ENCODE data around the gene IGSF21. TPM values are rescaled to one million over a fixed set of nuclear protein-coding genes. Genes with fewer than 3 reads are reported as not detected.

Gene IGSF21
- polyA plus RNA-seq (2013, experiment 1 of 2): 3.6 TPM
- 3.7 TPM for polyA plus RNA-seq (2013, experiment 2 of 2)

DNA sequence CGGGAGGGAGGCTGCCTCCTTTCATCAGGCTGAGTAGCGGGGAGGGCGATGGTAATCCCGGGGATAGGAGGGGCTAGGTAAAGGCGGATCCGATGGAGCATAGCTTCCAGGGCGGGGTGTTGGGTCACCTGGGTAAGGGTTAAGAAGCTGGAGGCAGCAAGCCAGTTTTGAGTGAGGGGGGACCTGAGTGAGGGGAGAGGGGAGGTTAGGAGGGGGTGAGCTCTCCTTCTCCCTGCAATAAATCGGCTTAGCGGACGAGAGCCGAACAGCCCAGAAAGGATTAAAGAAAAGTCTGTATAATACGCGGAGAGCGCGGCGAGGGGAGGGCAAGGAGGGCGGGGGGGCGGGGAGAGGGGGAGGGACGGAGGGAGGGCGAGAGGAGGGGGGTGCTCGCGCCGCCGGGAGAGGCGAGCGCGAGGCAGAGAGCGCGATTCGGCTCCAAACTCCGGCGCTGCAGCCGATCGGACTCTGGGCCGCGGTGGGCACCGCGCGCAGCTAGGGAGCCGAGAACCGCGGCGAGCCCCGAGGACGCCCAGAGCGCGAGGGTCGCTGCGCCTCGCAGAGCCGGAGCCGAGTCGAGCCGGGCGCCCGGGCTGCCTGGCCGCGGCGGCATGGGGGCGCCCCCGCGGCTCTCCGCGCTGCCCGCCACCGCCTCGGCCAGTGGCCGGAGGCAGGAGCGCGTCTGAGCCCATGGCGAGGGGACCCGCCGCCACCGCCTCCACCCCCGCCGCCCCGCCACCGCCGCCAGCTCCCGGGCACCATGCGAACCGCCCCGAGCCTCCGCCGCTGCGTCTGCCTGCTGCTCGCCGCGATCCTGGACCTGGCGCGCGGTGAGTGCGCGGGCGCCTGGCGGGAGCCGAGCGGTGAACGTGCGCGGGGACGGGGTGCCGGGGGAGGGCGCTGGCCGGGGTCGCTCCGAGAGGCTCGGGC is at the start of gene IGSF21:
IGSF21 (plus strand) TSS at position 430 of the 930 bp plus-strand sequence; CDS start at position 761, 331 bp downstream.
- H4K5ac ChIP-seq (ENCODE audit: low read length): no peak within 1 kb of the TSS
- peak within 1 kb of the TSS; percentile 75 for H3K56ac ChIP-seq (ENCODE audit: low read length)
- H2AK5ac ChIP-seq (ENCODE audit: low read length): peak within 1 kb of the TSS; percentile 48
- H3K4ac ChIP-seq (ENCODE audit: low read depth, low read length): no peak within 1 kb of the TSS
- no peak within 1 kb of the TSS for H3K18ac ChIP-seq (ENCODE audit: low read length)
- H3K4me2 ChIP-seq (ENCODE audit: low read length): peak within 1 kb of the TSS; percentile 63
- peak within 1 kb of the TSS; percentile 95 for H3K23ac ChIP-seq (ENCODE audit: low read length)
- H3K79me1 ChIP-seq (ENCODE audit: low read length): no peaks in the 10 kb centered on the region
- no CpG with 5 or more reads among the region's 108 CpGs for WGBS (ENCODE audit: extremely low coverage, insufficient coverage, low lambda C conversion rate)
- H3K9ac ChIP-seq (ENCODE audit: low read length): peak within 1 kb of the TSS; percentile 51
- peak within 1 kb of the TSS; percentile 16 for H3K4me3 ChIP-seq (ENCODE audit: low read length)
- no peak within 1 kb of the TSS for H2BK5ac ChIP-seq (ENCODE audit: low read length)
- no peak within 1 kb of the TSS for H4K8ac ChIP-seq (ENCODE audit: low read depth, low read length)
- no peak within 1 kb of the TSS for H2BK15ac ChIP-seq (replicated peaks; ENCODE audit: low read depth)
- H3K4me1 ChIP-seq (ENCODE audit: control insufficient read depth, low read depth, low read length): peaks cover 7% of the 10 kb centered on the region
- H3K27me3 ChIP-seq (ENCODE audit: insufficient read depth, low read length, poor library complexity): peaks cover 14% of the 10 kb centered on the region
- peak; percentile 74 for DNase-seq
- H3K27ac ChIP-seq (ENCODE audit: low read depth, low read length): no peak within 1 kb of the TSS
- H3K36me3 ChIP-seq (ENCODE audit: control insufficient read depth, insufficient read depth, low read length): no peaks in the 10 kb centered on the region
- no peaks in the 10 kb centered on the region for H3K79me2 ChIP-seq (ENCODE audit: control insufficient read depth, insufficient read depth, low read length)
- no peak within 1 kb of the TSS for H2BK120ac ChIP-seq (ENCODE audit: low read depth, low read length)

DNA sequence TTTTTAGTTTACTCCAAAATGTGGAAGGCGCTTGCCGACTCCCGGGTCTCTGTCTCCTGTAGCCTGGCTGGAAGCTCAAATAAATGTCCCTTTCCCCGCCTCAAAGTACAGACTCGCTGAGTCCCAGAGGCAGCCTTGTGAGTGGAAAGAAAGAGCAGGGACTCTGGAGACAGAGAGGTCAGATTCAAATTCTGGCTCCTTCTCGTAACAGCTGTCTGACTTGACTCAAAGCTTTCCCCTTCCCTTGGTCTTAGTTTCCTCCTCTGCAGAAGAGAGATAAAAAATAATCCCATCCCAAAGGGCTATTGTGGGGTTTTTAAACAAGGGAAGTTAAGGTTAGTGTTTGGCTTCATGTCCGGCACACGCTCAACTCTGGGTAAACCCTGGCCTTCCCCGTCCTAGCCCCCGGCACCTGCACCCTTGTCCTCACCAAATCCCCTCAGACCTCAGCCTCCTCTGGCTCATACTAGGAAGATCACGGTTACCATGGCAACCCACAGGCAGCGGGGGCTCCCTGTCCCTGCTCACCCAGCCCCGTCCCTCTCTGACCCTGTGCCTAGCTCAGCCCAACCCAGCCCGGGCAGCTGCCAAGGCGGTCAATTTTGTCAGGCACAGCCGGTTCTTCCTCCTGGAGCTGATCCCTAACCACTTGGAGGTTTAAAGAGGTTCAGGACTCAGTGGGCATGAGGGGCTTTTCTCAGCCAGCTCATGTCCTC is 49.2 kb upstream of the IGSF21 start:
- Histone ChIP-seq H3K56ac (ENCODE audit: low read length) (no peak overlapping the region), H3K79me1 (ENCODE audit: low read length) (no peaks in the 10 kb centered on the region), H3K4ac (ENCODE audit: low read depth, low read length) (no peak overlapping the region), H4K5ac (ENCODE audit: low read length) (no peak overlapping the region), H3K27me3 (ENCODE audit: insufficient read depth, low read length, poor library complexity) (no peaks in the 10 kb centered on the region), H3K4me2 (ENCODE audit: low read length) (no peak overlapping the region), H2BK15ac (replicated peaks; ENCODE audit: low read depth) (no peak overlapping the region), H4K8ac (ENCODE audit: low read depth, low read length) (no peak overlapping the region), H2BK120ac (ENCODE audit: low read depth, low read length) (no peak overlapping the region), H3K23ac (ENCODE audit: low read length) (no peak overlapping the region), H3K4me1 (ENCODE audit: control insufficient read depth, low read depth, low read length) (no peaks in the 10 kb centered on the region), H3K9ac (ENCODE audit: low read length) (no peak overlapping the region), H3K4me3 (ENCODE audit: low read length) (no peak overlapping the region), H2BK5ac (ENCODE audit: low read length) (no peak overlapping the region), H3K27ac (ENCODE audit: low read depth, low read length) (no peak overlapping the region), H3K36me3 (ENCODE audit: control insufficient read depth, insufficient read depth, low read length) (no peaks in the 10 kb centered on the region), H2AK5ac (ENCODE audit: low read length) (no peak overlapping the region), H3K79me2 (ENCODE audit: control insufficient read depth, insufficient read depth, low read length) (no peaks in the 10 kb centered on the region), H3K18ac (ENCODE audit: low read length) (no peak overlapping the region)
- DNase-seq: no peak
- WGBS (ENCODE audit: extremely low coverage, insufficient coverage, low lambda C conversion rate): no CpG with 5 or more reads among the region's 16 CpGs

DNA sequence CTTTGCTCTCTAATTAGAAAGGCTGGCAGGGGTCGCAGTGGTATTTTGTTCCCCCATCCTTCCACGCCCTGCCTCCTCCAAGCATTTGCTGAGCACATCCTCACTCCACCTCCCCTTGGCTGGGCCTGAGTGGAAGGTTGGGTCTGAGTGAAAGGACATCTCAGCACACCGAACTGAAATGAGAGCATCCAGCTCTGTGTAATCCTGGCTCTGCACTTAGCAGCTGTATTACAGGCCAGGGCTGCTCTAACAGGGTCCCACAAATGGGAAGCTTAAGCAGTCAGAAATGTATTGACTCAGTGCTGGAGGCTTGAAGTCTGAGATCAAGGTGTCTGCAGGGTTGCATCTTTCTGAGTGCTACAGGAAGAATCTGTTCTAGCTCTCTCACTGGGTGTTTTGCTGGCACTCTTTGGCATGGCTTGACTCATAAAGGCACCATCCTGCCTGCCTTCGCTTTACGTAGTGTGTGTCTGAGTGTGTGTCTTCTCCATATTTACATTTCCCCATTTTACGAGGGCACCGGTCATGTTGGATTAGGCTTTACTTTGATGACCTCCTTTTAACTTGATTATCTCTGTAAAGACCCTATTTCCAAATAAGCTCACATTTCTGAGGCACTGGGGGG is 48.5 kb upstream of the IGSF21 start:
- H2BK120ac ChIP-seq (ENCODE audit: low read depth, low read length): no peak overlapping the region
- H3K4me1 ChIP-seq (ENCODE audit: control insufficient read depth, low read depth, low read length): no peaks in the 10 kb centered on the region
- DNase-seq: no peak
- H2AK5ac ChIP-seq (ENCODE audit: low read length): no peak overlapping the region
- H3K36me3 ChIP-seq (ENCODE audit: control insufficient read depth, insufficient read depth, low read length): no peaks in the 10 kb centered on the region
- H3K79me2 ChIP-seq (ENCODE audit: control insufficient read depth, insufficient read depth, low read length): no peaks in the 10 kb centered on the region
- H2BK5ac ChIP-seq (ENCODE audit: low read length): no peak overlapping the region
- no peak overlapping the region for H2BK15ac ChIP-seq (replicated peaks; ENCODE audit: low read depth)
- no peak overlapping the region for H4K5ac ChIP-seq (ENCODE audit: low read length)
- H3K9ac ChIP-seq (ENCODE audit: low read length): no peak overlapping the region
- no peaks in the 10 kb centered on the region for H3K27me3 ChIP-seq (ENCODE audit: insufficient read depth, low read length, poor library complexity)
- no peak overlapping the region for H3K23ac ChIP-seq (ENCODE audit: low read length)
- H3K79me1 ChIP-seq (ENCODE audit: low read length): no peaks in the 10 kb centered on the region
- no peak overlapping the region for H3K4ac ChIP-seq (ENCODE audit: low read depth, low read length)
- no peak overlapping the region for H3K56ac ChIP-seq (ENCODE audit: low read length)
- H3K27ac ChIP-seq (ENCODE audit: low read depth, low read length): no peak overlapping the region
- H3K4me3 ChIP-seq (ENCODE audit: low read length): no peak overlapping the region
- H4K8ac ChIP-seq (ENCODE audit: low read depth, low read length): no peak overlapping the region
- no peak overlapping the region for H3K4me2 ChIP-seq (ENCODE audit: low read length)
- no peak overlapping the region for H3K18ac ChIP-seq (ENCODE audit: low read length)
- no CpG with 5 or more reads among the region's 7 CpGs for WGBS (ENCODE audit: extremely low coverage, insufficient coverage, low lambda C conversion rate)

DNA sequence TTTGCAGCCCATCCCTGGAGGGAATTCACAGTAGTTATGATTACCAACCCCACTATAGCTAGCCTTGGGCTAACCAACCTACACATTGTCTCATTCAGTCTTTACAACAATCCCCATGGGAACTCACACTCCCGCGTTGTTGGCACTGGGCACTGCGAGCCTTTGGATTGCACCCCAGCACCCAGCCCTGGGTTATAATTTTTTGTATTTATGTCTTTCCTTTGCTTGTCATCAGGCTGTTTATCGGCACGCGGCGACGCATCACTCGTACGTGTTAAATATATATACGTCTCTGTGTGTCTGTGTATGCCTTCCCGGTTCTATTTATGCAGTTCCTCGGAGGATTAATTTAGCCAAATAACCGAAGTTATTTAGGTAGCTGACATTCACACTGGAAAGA is 47.2 kb upstream of the IGSF21 start:
- Histone ChIP-seq H3K9ac (ENCODE audit: low read length) (no peak overlapping the region), H3K79me1 (ENCODE audit: low read length) (no peaks in the 10 kb centered on the region), H4K8ac (ENCODE audit: low read depth, low read length) (no peak overlapping the region), H3K56ac (ENCODE audit: low read length) (no peak overlapping the region), H3K4me1 (ENCODE audit: control insufficient read depth, low read depth, low read length) (no peaks in the 10 kb centered on the region), H3K23ac (ENCODE audit: low read length) (no peak overlapping the region), H3K18ac (ENCODE audit: low read length) (no peak overlapping the region), H4K5ac (ENCODE audit: low read length) (no peak overlapping the region), H3K4me3 (ENCODE audit: low read length) (no peak overlapping the region), H2BK5ac (ENCODE audit: low read length) (no peak overlapping the region), H3K4me2 (ENCODE audit: low read length) (no peak overlapping the region), H3K79me2 (ENCODE audit: control insufficient read depth, insufficient read depth, low read length) (no peaks in the 10 kb centered on the region), H2BK120ac (ENCODE audit: low read depth, low read length) (no peak overlapping the region), H3K36me3 (ENCODE audit: control insufficient read depth, insufficient read depth, low read length) (no peaks in the 10 kb centered on the region), H3K4ac (ENCODE audit: low read depth, low read length) (no peak overlapping the region), H3K27ac (ENCODE audit: low read depth, low read length) (no peak overlapping the region), H3K27me3 (ENCODE audit: insufficient read depth, low read length, poor library complexity) (no peaks in the 10 kb centered on the region), H2BK15ac (replicated peaks; ENCODE audit: low read depth) (no peak overlapping the region), H2AK5ac (ENCODE audit: low read length) (no peak overlapping the region)
- no peak for DNase-seq
- WGBS (ENCODE audit: extremely low coverage, insufficient coverage, low lambda C conversion rate): no CpG with 5 or more reads among the region's 14 CpGs

DNA sequence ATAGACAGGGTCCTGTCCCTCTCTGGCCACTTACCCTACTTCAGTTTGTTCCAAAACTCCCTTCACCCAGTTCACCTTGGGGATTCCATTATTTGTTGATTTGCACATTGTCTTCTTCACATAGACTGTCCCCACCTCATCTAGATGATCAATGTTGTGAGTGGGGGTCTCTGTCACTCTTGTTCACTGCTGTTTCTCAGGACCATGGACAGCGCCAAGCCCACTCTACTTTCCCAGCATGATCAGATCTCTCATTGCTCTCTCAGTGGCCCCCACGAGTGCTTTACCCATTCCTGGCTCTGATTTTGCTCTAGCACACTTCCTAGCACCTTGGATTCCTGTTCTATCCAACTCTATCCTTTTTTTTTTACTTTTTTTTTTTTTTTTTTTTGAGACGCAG is 45.4 kb upstream of the IGSF21 start:
- no peak overlapping the region for H3K56ac ChIP-seq (ENCODE audit: low read length)
- peak; percentile 33 for DNase-seq
- no peak overlapping the region for H4K5ac ChIP-seq (ENCODE audit: low read length)
- no peaks in the 10 kb centered on the region for H3K79me2 ChIP-seq (ENCODE audit: control insufficient read depth, insufficient read depth, low read length)
- no peaks in the 10 kb centered on the region for H3K4me1 ChIP-seq (ENCODE audit: control insufficient read depth, low read depth, low read length)
- no peak overlapping the region for H3K27ac ChIP-seq (ENCODE audit: low read depth, low read length)
- H3K4me3 ChIP-seq (ENCODE audit: low read length): no peak overlapping the region
- H3K27me3 ChIP-seq (ENCODE audit: insufficient read depth, low read length, poor library complexity): no peaks in the 10 kb centered on the region
- no peak overlapping the region for H4K8ac ChIP-seq (ENCODE audit: low read depth, low read length)
- H3K4ac ChIP-seq (ENCODE audit: low read depth, low read length): no peak overlapping the region
- WGBS (ENCODE audit: extremely low coverage, insufficient coverage, low lambda C conversion rate): no CpG with 5 or more reads among the region's 3 CpGs
- H2BK120ac ChIP-seq (ENCODE audit: low read depth, low read length): no peak overlapping the region
- no peak overlapping the region for H3K23ac ChIP-seq (ENCODE audit: low read length)
- H3K9ac ChIP-seq (ENCODE audit: low read length): no peak overlapping the region
- H3K18ac ChIP-seq (ENCODE audit: low read length): no peak overlapping the region
- no peaks in the 10 kb centered on the region for H3K79me1 ChIP-seq (ENCODE audit: low read length)
- no peak overlapping the region for H3K4me2 ChIP-seq (ENCODE audit: low read length)
- H3K36me3 ChIP-seq (ENCODE audit: control insufficient read depth, insufficient read depth, low read length): no peaks in the 10 kb centered on the region
- H2AK5ac ChIP-seq (ENCODE audit: low read length): no peak overlapping the region
- H2BK15ac ChIP-seq (replicated peaks; ENCODE audit: low read depth): no peak overlapping the region
- H2BK5ac ChIP-seq (ENCODE audit: low read length): no peak overlapping the region

Data from mesendoderm (in vitro differentiated cells).